Brain pericyte (primary cell): ENCODE measurements around the gene GRAMD4.

ENCODE experiments used
- DNase-seq: peaks from one replicate; pipeline ENCODE4 v3.0.0-alpha.2; 2012; ENCODE audit warnings: low read depth, low spot score

Gene GRAMD4

GRCh38 chr22:46619830-46620501 is at the start of gene GRAMD4:
Gene GRAMD4 (plus strand): TSS chr22:46620386. CDS start chr22:46626800, 6,414 bp downstream.
- DNase-seq, result no peak

GRCh38 chr22:46571642-46572250 is 48.4 kb upstream of the GRAMD4 start:
- DNase-seq, result no peak

GRCh38 chr22:46572911-46573780 is 47.0 kb upstream of the GRAMD4 start:
- DNase-seq, result no peak

- DNase-seq, result no peak
Observed at GRCh38 chr22:46573781-46574437, 46.3 kb upstream of the GRAMD4 start.

- DNase-seq, result no peak
Observed at GRCh38 chr22:46574438-46574992, 45.7 kb upstream of the GRAMD4 start.

GRCh38 chr22:46574993-46575910 is 44.9 kb upstream of the GRAMD4 start:
- no peak for DNase-seq

- no peak for DNase-seq
Observed at GRCh38 chr22:46575911-46576555, 44.2 kb upstream of the GRAMD4 start.

GRCh38 chr22:46576556-46577367 is 43.4 kb upstream of the GRAMD4 start:
- no peak for DNase-seq

- no peak for DNase-seq
Observed at GRCh38 chr22:46577368-46578249, 42.6 kb upstream of the GRAMD4 start.

- DNase-seq, result no peak
Observed at GRCh38 chr22:46578251-46578823, 41.8 kb upstream of the GRAMD4 start.

- no peak for DNase-seq
Observed at GRCh38 chr22:46578824-46579561, 41.2 kb upstream of the GRAMD4 start.

GRCh38 chr22:46579751-46580449 is 40.3 kb upstream of the GRAMD4 start:
- no peak for DNase-seq

GRCh38 chr22:46580940-46581537 is 39.1 kb upstream of the GRAMD4 start:
- no peak for DNase-seq

- DNase-seq, result no peak
Observed at GRCh38 chr22:46581538-46582244, 38.5 kb upstream of the GRAMD4 start.

GRCh38 chr22:46582281-46582933 is 37.8 kb upstream of the GRAMD4 start:
- DNase-seq, result no peak
